NCI-H510A treated with DMSO at 0.1 percent for 48 hours (cell line): ENCODE results near the gene ECD.
A peak's percentile ranks its signal among the peaks of the same experiment; 100 is the strongest.
"Not testable (repeated sequence)": the region's sequence is repeated elsewhere in the genome, so short reads cannot be mapped to it uniquely, and the experiment has no call there.

Experiments used
- DNase-seq: peaks from one replicate; lab custom pipeline; 2025; lab: John Stamatoyannopoulos, UW

Gene ECD

DNA sequence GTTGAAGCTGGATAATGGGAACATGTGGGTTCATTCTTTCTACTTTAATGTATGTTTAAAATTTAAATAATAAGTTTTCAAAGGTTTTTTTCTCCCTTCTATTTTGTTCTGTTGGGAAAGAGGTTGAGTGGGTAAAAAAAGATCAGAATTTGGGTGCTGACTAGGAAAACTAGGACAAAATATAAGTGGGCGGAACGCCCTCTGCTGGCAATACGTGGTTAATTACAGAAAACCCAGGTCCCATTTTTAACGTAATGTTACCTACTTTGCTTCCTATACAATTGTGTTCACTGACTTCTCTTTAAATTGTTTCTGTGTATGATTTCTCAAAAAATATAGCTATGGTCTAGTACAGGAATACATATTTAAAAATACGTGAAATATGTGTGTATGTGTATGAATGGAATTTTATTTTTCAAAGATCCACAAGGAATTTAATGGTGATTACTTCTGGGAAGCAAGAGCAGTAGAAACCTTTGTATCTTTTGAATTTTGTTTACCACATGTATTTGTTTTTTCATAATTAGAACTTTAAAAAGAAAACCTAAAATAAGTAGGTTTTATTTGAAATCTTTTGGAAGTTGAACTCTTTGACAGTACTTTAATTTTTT lies 8.7 kb downstream of the ECD start:
- peak; percentile 46 for DNase-seq

DNA sequence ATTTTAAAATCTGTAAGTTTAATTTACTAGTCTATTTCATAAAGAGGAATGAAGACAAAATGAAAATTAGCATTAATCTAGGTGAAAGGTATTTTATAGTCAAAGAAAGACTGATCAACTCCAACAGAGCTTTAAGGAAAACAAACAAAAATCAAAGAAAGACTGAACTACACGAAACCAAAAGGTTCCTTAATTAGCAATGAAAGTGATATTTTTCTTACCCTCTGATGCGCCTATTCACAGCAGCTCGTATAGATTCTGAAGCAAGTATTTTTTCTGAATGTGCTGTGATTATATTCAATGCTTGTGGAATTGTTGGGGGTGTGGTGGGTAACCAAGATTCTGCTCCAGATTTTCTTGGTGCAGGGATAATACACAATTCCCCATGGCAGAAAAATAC lies 11.8 kb downstream of the ECD start:
- no peak for DNase-seq

DNA sequence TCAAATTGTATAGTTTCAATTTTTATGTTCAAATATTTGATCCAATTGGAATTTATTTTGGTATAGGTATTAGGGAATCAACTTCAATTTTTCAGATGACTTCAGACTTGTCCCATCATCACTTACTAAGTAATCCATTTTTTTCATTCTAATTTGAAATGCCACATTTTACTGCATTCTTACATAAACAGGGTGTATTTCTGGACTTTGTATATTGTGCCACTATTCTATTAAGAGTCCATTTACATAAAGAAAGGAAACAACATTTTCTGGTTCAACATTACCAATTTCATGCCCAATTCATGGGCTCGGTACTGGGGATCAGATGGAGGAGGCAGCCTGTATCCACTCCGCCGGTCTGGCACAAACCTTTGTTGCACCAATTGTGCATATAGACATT lies 15.8 kb downstream of the ECD start:
- no peak for DNase-seq

DNA sequence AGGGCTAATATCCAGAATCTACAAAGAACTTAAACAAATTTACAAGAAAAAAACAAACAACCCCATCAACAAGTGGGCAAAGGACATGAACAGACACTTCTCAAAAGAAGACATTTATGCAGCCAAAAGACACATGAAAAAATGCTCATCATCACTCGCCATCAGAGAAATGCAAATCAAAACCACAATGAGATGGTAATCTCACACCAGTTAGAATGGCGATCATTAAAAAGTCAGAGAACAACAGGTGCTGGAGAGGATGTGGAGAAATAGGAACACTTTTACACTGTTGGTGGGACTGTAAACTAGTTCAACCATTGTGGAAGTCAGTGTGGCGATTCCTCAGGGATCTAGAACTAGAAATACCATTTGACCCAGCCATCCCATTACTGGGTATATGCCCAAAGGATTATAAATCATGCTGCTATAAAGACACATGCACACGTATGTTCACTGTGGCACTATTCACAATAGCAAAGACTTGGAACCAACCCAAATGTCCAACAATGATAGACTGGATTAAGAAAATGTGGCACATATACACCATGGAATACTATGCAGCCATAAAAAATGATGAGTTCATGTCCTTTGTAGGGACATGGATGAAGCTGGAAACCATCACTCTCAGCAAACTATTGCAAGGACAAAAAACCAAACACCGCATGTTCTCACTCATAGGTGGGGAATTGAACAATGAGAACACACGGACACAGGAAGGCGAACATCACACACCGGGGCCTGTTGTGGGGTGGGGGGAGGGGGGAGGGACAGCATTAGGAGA lies 17.0 kb downstream of the ECD start:
- DNase-seq = not testable (repeated sequence)

DNA sequence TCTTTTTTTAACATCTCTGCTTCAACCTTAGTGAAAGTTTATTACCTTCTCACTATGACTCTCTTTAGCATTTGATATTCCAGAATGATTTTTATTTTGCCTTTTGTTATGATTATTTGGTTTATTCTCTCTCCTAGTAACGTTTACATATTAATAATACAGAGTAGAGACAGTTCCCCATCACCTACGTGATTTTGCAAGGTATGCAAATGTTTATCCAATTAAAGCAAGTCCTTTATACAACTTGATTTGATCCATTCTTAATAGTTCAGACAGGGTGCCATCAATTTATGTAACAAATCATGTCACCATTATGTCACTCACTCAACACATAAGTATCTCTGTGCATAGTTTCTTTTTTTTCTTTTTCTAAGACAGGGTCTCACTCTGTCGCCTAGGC lies 26.2 kb downstream of the ECD start:
- no peak for DNase-seq

DNA sequence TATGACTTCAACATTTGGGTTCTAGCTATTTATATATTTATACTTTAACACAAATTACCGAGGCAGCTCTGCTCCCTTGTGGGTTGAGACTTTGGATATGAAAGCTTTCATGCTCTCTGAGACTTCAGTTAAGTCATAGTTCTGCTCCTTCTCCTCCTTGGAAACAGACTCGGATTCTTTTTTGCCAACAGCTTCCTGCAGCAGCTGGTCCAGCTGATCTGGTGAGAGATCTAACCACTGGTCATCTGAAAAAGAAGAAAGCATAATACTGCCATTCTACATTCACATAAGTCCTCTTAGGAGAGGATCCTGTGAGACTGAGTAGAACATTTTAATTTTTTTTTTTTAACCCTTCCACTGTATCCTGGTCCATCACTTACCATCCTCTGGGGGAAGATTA lies 28.6 kb downstream of the ECD start:
- no peak for DNase-seq

DNA sequence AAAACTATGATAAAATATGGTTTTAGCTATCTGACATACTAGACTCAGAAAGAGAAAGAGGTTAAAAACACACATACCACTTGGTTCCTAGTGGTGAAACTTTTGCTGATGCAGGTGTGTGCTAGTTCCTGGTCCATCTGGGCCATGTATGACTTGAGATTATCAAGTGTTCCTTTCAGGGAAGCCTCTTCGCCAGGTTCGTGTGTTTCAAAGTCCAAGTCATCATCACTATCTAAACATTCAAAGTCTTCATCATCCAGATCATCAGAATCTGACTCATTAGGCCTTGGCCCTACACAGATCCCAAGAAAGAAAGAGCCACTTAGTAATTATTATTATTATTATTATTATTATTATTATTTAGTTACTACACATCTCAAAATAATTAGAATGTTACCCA lies 31.2 kb downstream of the ECD start:
- DNase-seq = no peak

DNA sequence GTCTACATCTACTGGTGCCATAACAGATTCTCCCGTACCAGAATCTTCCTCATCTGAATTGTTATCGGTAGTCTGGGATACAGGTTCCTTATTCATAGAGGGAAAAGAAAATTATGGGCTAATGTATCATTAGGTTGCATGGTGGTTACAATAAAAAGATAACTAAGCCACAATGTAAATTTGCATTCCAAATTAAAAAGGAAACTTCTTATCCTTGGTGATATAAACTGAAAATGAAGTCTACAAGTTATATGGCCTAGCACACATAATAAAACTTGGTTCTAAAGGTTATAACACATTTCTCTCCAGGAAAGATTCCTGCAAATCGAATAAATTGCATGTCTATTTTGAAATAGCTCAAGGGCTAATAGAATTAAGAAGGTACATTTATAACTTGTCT lies 33.1 kb downstream of the ECD start:
- no peak for DNase-seq

DNA sequence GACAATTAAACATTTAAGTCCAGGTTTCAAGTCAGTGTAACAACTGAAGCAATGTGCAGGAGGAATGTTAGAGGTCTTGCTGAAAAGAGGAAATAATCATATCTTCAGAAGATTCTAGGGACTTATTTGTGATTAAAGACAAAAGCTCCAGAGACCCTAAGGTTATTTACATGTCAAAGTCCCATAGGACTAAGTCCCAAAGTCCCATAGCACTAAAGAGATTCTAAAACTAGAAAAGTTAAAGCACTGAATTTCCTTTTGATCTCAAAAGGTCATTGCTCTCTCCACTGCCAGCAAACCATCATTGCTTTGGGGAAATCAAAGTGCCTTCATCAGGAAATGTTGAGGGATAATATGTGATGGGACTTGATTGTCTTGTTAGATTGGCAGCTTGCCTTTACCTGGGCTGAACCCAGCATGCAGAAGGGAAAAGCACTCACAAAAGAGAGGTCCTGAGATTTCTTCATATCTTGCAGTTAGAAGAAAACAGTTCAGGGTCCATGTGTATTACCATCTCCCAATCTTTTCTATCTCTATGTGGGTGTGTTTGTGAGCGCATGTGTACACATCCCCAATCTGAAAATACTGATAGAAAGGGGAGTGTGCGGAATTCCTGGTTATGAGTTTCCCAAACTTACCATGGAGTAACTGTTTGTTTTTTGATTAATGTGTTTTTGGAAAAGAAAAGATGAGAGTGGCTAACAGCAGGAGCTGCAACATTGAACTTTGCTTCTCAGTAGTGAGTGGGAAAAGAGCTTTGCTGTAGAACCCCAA lies 35.7 kb downstream of the ECD start:
- DNase-seq = no peak

DNA sequence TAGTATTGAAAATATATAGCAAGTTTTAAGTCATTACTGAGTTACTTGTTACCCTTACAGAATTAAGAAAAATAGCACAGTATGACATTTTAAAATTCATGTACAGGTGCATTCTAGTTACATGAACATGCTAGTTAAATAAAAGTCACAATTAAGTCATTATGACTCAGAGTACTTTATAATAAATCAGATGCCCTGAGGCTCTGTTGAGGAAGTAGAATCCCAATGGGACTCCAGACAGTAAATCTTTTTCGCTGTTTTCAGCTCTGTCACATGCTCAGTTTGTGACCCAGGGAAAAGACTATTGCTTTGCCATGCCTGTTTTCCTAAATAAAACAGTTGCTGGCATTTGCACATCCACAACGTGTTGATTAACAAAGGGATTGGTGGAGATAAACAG lies 36.5 kb downstream of the ECD start:
- DNase-seq = no peak

DNA sequence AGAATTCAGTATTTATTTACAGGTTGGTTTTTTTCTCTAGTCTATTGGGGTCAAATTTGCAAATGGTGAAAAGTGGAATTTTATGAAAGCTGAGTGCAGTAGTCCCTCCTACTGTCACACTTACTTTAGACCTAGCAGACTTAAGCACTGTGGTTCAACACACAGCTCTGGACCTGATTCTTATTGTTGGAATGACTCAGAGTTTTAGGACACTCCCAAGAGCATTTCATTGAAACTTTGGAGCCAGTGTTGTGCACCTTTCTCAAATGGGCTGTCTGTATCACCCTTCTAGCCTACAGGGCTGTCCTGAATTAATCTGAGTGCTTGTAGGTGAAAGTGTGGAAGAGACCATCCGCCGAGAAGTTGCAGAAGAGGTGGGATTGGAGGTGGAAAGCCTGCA lies 41.5 kb downstream of the ECD start:
- DNase-seq = no peak

DNA sequence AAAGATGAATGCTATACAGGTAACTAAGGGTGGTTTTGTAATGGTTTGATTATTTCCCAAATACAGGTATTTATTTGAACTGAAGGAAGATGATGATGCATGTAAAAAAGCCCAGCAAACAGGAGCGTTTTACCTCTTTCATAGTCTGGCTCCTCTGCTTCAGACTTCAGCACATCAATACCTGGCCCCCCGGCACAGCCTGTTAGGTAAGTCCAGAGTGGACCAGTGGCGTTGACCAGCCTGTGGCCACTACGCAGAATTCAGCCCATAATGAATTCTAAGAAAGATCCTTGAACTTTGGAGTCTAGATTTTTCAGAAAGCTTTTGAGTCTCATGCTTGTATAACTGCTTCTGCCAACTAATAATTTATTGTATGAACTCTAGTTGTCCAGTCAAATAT lies 47.9 kb downstream of the ECD start:
- no peak for DNase-seq

DNA sequence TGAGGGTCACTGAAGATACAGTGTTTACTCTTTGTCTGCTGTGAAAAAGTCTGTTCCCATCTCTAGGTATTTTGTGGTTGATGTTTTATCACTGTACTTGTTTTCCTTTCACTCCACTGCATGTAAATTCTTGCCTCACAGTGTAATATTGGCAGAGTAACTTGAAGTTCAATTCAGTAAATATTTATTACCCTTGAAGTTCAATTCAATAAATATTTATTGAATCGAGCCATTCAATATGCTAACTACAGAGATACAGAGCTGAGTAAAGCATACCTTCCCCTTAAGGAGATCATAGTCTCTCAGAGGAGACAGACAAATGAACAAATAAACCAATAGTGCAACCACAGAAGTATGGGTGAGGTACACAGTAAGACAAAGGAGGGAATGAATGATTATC lies 48.4 kb downstream of the ECD start:
- DNase-seq = no peak

DNA sequence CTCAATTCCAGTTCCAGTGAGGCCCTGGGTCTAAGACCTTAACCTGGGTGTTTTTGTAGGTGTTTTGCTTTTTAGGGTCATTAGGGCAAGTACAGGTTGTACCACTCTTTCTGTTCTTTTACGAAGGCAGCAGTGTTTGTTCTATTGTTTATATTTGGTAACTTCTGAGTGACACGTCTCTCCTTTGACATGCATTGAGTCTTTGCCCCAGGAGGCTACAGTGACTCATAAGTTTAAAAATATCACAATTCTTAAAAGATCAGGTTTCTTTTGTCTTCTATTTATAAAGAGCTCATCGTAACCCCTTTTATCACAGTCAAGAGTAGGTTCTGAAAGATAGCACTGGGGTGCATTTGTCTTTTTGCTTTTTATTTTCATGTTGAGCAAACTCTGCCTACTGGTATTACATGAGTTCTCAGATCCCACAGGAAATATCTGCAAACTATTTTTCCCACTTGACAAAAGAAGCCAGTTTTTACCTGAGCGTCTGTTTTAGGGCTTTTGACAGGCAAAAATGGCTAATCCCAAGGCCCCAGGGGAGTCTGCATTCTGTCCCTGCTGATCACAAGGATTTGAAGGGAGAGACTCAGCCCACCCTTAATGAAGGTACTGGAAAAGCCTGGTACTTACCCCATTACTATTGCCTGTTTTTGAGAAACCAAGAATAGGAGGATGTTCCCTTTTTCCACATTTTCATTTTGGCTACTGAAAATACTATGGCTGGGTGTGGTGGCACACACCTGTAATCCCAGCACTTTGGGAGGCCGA lies 49.6 kb downstream of the ECD start:
- no peak for DNase-seq

DNA sequence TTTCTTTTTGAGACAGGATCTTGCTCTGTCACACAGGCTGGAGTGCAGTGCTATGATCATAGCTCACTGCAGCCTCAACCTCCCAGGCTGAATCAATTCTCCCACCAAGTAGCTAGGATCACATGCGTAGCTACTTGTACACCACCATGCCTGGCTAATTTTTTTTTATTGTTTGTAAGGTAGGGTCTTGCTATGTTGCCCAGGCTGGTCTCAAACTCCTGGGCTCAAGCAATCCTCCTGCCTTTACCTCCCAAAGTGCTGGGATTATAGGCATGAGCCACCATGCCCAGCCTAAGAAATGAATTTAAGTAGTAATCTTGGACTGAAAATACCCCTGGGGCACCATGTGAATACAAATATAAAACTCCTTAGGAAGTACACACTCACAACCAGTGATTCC lies 51.8 kb downstream of the ECD start:
- no peak for DNase-seq

DNA sequence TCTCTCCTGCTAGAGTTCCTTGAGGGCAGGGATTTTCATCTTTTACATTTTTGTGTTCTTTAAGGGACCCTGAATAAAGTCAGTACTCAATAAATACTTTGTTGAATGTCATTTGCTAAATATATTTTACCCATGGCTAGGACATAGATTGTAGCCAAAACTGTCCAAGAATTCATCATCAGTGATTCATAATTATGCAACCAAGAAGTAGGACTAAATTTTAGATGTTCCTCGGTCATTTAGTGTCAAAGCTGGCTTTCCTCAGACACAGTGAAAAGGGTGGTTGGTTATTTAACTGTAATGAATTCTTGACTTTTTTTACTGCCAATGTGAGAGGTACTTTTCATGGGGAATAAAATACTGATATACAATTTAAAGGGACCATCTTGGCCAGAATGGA lies 54.3 kb downstream of the ECD start:
- no peak for DNase-seq

DNA sequence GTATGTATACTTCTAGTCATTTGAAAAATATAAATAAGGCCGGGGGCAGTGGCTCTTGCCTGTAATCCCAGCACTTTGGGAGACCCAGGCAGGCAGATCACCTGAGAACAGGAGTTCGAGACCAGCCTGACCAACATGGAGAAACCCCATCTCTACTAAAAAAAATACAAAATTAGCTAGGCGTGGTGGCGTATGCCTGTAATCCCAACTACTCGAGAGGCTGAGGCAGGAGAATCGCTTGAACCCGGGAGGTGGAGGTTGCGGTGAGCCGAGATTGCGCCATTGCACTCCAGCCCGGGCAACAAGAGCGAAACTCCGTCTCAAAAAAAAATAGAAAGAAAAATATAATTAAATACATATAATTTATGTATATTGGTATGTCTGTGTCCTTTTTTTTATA lies 55.8 kb downstream of the ECD start:
- DNase-seq = not testable (repeated sequence)

DNA sequence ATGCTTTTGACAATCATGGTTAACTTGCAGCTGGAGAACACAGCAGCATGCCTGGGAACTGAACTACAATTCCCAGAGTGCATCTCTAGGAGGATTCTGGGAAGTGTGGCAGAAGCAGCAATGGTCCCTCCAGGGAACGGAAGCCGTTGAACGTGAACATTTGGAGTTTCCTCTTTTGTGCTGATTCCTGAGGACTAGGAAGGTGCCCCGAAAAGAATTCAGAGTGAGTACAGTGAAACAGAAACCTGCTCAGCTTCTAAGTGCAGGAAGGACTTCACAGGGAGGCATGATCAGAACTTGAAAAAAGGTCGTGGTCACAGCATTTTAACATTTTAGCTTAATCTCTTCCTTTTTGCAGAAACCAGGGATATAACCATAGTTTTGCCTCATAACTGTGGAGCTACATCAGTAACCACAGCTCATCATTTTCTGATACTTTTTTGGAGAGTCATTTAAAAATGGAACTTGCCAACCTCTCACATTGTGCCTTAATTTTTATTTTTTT lies 57.4 kb downstream of the ECD start, which contains the start of gene NUDT13:
NUDT13 (plus strand) TSS at position 111 of the 505 bp plus-strand sequence. CDS start 3,911 bp downstream, outside the sequence.
- DNase-seq = peak; percentile 56

DNA sequence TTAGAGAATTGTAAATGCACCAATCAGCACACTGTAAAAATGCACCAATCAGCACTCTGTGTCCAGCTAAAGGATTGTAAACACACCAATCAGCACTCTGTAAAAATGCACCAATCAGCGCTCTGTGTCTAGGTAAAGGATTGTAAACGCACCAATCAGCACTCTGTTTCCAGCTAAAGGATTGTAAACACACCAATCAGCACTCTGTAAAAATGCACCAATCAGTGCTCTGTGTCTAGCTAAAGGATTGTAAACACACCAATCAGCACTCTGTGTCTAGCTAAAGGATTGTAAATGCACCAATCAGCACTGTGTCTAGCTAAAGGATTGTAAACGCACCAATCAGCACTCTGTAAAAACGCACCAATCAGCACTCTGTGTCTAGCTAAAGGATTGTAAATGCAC lies 58.6 kb downstream of the ECD start:
- not testable (repeated sequence) for DNase-seq

DNA sequence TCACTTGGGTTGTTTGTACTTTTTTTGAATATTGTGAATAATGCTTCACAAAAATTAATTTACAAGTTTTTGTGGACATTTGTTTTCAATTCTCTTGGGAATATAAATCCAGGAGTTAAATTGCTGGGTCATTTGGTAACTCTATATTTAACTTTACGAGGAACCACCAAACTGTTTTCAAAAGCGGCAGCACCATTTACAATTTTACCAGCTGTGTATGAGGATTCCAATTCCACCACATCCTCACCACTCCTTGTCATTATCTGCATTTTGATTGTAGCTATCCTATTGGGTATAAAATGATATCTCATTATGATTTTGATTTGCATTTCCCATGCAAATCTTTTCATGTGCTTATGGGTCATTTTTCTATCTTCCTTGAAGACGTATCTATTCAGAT lies 61.5 kb downstream of the ECD start:
- no peak for DNase-seq

DNA sequence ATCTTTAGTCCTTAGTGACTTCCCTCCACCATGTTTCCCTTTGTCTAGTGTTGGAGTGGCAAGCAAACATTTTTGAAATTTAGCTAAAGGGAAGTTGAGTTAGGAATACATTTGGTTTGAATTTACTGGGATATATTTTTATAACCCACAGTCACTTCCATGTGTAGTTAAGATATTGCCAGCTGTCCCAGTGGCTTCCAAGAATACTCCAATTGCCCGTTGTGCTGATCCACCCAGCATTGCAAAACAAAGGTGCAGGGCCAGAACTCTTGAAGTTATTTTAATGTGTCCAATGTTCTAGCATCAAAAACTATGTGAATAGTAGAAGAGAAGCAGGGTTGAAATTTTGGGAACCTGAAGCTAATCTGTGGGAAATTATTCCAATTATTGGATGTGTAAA lies 68.7 kb downstream of the ECD start:
- no peak for DNase-seq

DNA sequence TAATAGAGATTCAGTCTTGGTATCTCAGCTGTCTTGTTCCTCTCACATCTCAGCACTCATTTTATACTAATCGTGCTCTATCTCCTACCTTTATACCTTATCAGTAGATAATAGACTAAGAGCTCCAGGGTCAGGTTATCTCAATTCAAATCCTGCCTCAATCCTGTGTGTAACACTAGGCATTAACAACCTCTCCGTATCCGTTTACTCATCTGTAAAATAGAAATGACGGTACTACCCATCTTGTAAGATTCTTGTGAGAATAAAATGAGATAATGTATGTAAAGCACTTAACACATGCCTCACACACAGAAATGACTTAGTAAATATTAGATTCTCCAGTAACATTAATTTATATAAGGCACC lies 70.5 kb downstream of the ECD start:
- DNase-seq = peak; percentile 82
